Measurements from ENCODE around the gene GBP5.
"Not testable (repeated sequence)": the region's sequence is repeated elsewhere in the genome, so short reads cannot be mapped to it uniquely, and the experiment has no call there.

GBP5 gene

GRCh38 chr1:89272269-89273041 is at the start of gene GBP5:
TSS of gene GBP5 (minus strand) at chr1:89272860. CDS start at chr1:89269555, 3,305 bp downstream.
- DNase-seq (ENCODE audit: low read depth) = not testable (repeated sequence)

GRCh38 chr1:89322402-89322801 is 49.7 kb upstream of the GBP5 start:
- no peak for DNase-seq (ENCODE audit: low read depth)

GRCh38 chr1:89312572-89312971 is 39.9 kb upstream of the GBP5 start:
- no peak for DNase-seq (ENCODE audit: low read depth)

- DNase-seq (ENCODE audit: low read depth) = no peak
These were observed 39.1 kb upstream of the GBP5 start for GRCh38 chr1:89311757-89312156.

GRCh38 chr1:89310976-89311375 is 38.3 kb upstream of the GBP5 start:
- DNase-seq (ENCODE audit: low read depth) = no peak

- DNase-seq (ENCODE audit: low read depth) = no peak
These were observed 37.8 kb upstream of the GBP5 start for GRCh38 chr1:89310505-89310904.

- DNase-seq (ENCODE audit: low read depth) = no peak
These were observed 37.2 kb upstream of the GBP5 start for GRCh38 chr1:89309828-89310227.

- no peak for DNase-seq (ENCODE audit: low read depth)
These were observed 33.6 kb upstream of the GBP5 start for GRCh38 chr1:89306273-89306672.

GRCh38 chr1:89305493-89305892 is 32.8 kb upstream of the GBP5 start:
- no peak for DNase-seq (ENCODE audit: low read depth)

GRCh38 chr1:89304572-89305230 is 32.0 kb upstream of the GBP5 start:
- no peak for DNase-seq (ENCODE audit: low read depth)

- DNase-seq (ENCODE audit: low read depth) = no peak
These were observed 30.2 kb upstream of the GBP5 start for GRCh38 chr1:89302697-89303332.

GRCh38 chr1:89299739-89300463 is 27.2 kb upstream of the GBP5 start:
- not testable (repeated sequence) for DNase-seq (ENCODE audit: low read depth)

GRCh38 chr1:89298461-89298860 is 25.8 kb upstream of the GBP5 start:
- DNase-seq (ENCODE audit: low read depth) = no peak

GRCh38 chr1:89295187-89295586 is 22.5 kb upstream of the GBP5 start:
- no peak for DNase-seq (ENCODE audit: low read depth)

- DNase-seq (ENCODE audit: low read depth) = no peak
These were observed 18.6 kb upstream of the GBP5 start for GRCh38 chr1:89291276-89291675.

GRCh38 chr1:89288051-89288340 is 15.3 kb upstream of the GBP5 start:
- no peak for DNase-seq (ENCODE audit: low read depth)

GRCh38 chr1:89287181-89288050 is 14.8 kb upstream of the GBP5 start:
- no peak for DNase-seq (ENCODE audit: low read depth)

GRCh38 chr1:89286549-89287180 is 14.0 kb upstream of the GBP5 start:
- DNase-seq (ENCODE audit: low read depth) = no peak

GRCh38 chr1:89285745-89286380 is 13.2 kb upstream of the GBP5 start:
- DNase-seq (ENCODE audit: low read depth) = no peak

- DNase-seq (ENCODE audit: low read depth) = not testable (repeated sequence)
These were observed 11.6 kb upstream of the GBP5 start for GRCh38 chr1:89284078-89284763.
